ENCODE measurements around the gene CLEC4G.

DNA sequence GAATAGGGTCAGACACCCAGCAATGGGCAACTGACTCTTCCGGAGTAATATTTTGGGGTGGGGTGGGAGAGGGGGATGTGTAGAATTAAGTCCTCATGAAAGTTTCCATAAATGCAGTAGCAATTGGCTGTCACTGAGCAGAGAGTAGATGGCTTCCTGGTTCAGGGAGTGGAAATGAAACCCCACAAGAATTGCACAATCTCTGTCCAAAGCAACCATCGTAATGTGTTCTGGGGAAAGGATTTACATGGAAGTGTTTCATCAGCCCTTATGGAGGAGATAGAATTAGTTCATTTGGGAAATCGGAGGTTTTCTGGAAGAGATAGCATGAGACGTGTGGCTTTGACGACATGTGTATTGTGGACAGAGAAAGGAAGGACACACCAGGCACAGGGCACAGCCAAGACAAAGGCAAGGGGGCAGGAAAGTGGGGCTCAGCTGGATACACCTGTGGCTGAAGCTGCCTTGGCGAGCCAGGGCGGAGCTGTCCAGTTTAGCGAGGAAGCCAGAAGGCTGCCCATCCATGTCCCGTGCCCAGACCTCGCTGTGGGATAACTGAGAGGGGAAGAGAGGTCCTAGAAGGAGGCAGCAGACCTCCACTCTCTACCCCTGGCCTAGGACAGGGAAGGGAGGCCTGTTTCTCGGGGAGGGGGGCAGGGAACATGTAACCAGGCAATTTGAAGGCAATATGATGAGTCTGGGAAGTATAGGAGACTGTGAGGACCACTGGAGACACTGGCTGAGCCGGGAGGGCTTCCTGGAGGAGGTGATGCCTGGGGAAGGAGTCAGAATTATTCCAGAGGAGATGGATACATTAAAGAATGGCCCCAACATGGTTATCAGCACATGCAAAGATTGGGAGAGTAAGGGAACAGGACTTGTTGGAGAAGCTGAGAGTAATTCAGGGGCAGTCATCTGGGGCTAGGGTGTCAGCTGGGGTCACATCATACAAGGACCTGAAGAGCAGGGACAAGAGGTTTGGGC lies 2.6 kb upstream of the CLEC4G start:
- TF ChIP-seq POLR2A (IDR thresholded peaks at IDR 0.05): no peak
- TF ChIP-seq, protein P1, sequence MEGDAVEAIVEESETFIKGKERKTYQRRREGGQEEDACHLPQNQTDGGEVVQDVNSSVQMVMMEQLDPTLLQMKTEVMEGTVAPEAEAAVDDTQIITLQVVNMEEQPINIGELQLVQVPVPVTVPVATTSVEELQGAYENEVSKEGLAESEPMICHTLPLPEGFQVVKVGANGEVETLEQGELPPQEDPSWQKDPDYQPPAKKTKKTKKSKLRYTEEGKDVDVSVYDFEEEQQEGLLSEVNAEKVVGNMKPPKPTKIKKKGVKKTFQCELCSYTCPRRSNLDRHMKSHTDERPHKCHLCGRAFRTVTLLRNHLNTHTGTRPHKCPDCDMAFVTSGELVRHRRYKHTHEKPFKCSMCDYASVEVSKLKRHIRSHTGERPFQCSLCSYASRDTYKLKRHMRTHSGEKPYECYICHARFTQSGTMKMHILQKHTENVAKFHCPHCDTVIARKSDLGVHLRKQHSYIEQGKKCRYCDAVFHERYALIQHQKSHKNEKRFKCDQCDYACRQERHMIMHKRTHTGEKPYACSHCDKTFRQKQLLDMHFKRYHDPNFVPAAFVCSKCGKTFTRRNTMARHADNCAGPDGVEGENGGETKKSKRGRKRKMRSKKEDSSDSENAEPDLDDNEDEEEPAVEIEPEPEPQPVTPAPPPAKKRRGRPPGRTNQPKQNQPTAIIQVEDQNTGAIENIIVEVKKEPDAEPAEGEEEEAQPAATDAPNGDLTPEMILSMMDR (IDR thresholded peaks at IDR 0.05): no peak
